Retinal pigment epithelial cell (primary cell): ENCODE measurements around the gene KAZALD1.

Source experiments
- DNase-seq: peaks from one replicate; pipeline ENCODE4 v3.0.0-alpha.2; 2010; ENCODE audit warnings: low read depth
- H3K4me3 ChIP-seq: 2 replicates; pipeline ENCODE4 v1.5.1; 2011; ENCODE audit warnings: mild to moderate bottlenecking, low read length, control low read depth, moderate library complexity
- CTCF ChIP-seq: conservative IDR thresholded peaks from 2 replicates; pipeline ENCODE4 v1.5.1; 2011; ENCODE audit warnings: low read depth, low read length, control low read depth, inconsistent platforms

KAZALD1 gene

GRCh38 chr10:101052285-101052684, 9.5 kb upstream of the KAZALD1 start:
- DNase-seq = peak; percentile 96
- no peak overlapping the region for H3K4me3 ChIP-seq
- TF ChIP-seq CTCF = no peak

GRCh38 chr10:101053516-101053915, 8.3 kb upstream of the KAZALD1 start:
- no peak overlapping the region for H3K4me3 ChIP-seq
- DNase-seq = no peak
- TF ChIP-seq CTCF = no peak

- no peak overlapping the region for H3K4me3 ChIP-seq
- DNase-seq = no peak
- no peak for TF ChIP-seq CTCF
These were observed 7.4 kb upstream of the KAZALD1 start for GRCh38 chr10:101054351-101054750.

- no peak for DNase-seq
- no peak for TF ChIP-seq CTCF
- H3K4me3 ChIP-seq = no peak overlapping the region
These were observed 6.9 kb upstream of the KAZALD1 start for GRCh38 chr10:101054876-101055275.

GRCh38 chr10:101055411-101055810, 6.4 kb upstream of the KAZALD1 start:
- TF ChIP-seq CTCF = peak; percentile 34
- H3K4me3 ChIP-seq = no peak overlapping the region
- DNase-seq = no peak

- H3K4me3 ChIP-seq = no peak overlapping the region
- TF ChIP-seq CTCF = no peak
- DNase-seq = no peak
These were observed 5.2 kb upstream of the KAZALD1 start for GRCh38 chr10:101056365-101057151.
